Measurements from ENCODE around the gene MARF1. TPM values are rescaled to one million over a fixed set of nuclear protein-coding genes. Genes with fewer than 3 reads are reported as not detected.

The MARF1 gene
- total and polyA plus RNA-seq, 2 of the 8 experiments (the other 6 are each of a cell fraction or from before 2014, with no cell fraction given) = 5.6 to 31.4 TPM

DNA sequence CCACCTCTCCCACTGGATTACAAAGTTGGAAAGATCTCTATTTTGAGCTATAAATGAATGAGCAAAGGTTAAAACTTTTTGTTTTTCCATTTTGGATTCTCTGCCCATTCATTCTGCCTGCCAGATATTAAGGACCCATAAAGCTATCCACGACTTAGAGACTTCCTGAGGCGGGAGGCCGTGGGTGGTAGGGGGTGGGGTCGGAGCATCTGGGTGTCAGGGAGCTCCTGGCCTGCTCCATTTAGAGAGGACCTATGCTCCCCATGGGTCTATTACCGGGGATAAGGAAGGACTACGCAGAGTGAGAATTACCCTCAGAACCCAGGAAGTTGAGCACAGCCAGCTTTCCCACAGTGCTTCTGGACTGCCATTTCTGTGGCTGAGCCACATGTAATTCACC is 45.8 kb downstream of the MARF1 start:
- no peak overlapping the region for H3K4ac ChIP-seq (replicated peaks; ENCODE audit: insufficient read length, low read depth, low read length)
- no peak overlapping the region for H2BK12ac ChIP-seq (ENCODE audit: low read depth, low read length)
- no peak overlapping the region for H3K9ac ChIP-seq (replicated peaks in 1 of 4; ENCODE audit: extremely low read depth in 1 of 4, low read depth in 3 of 4, low read length in 3 of 4)
- H4K5ac ChIP-seq (ENCODE audit: insufficient read length, low read depth, low read length) = no peak overlapping the region
- no peaks in the 10 kb centered on the region for H3K79me1 ChIP-seq (ENCODE audit: low read depth, low read length)
- H2AFZ ChIP-seq (ENCODE audit: low read length) = no peak overlapping the region
- DNase-seq (ENCODE audit: low read depth in 1 of 2, low spot score in 2 of 2) = no peak
- no peak overlapping the region for H2BK15ac ChIP-seq (ENCODE audit: low read length)
- no peak overlapping the region for H2BK20ac ChIP-seq (ENCODE audit: low read length)
- no peaks in the 10 kb centered on the region for H3K27me3 ChIP-seq (replicated peaks in 1 of 4; ENCODE audit: control insufficient read depth in 3 of 4, extremely low read depth in 1 of 4, insufficient read depth in 3 of 4, low read length in 3 of 4)
- ChIA-PET POLR2A (ENCODE audit: partially characterized antibody) (no interaction called here), CTCF (ENCODE audit: partially characterized antibody) (interaction anchor here (0.6 to 0.9 kb wide), 4 partner anchors 11 to 148 kb away, joined by 3 to 4 read pairs (median 3); no protein-coding TSS in a partner anchor)
- peaks cover 16 to 46% (median 23%) of the 10 kb centered on the region in 4 experiments; a peak in 7 of 8 replicates for H3K36me3 ChIP-seq (ENCODE audit: control insufficient read depth in 2 of 4, insufficient read depth in 4 of 4, low read length in 3 of 4)
- TF ChIP-seq EZH2 (IDR thresholded peaks at IDR 0.05; ENCODE audit: low read depth, low read length, severe bottlenecking) = no peak
- TF ChIP-seq NRF1 (IDR thresholded peaks at IDR 0.05; ENCODE audit: low read depth, low read length) = no peak
- no peak for TF ChIP-seq SP1 (IDR thresholded peaks at IDR 0.05; ENCODE audit: low read depth, low read length)
- TF ChIP-seq GABPA (IDR thresholded peaks at IDR 0.05; ENCODE audit: borderline replicate concordance, insufficient read depth, low read length) = no peak
- TF ChIP-seq CTCF (IDR thresholded peaks at IDR 0.05; ENCODE audit: control extremely low read depth in 1 of 3, insufficient read depth in 1 of 3, low read depth in 1 of 3, low read length in 3 of 3) = no peak
- no peak for TF ChIP-seq KDM5A (IDR thresholded peaks at IDR 0.05; ENCODE audit: low read length)
- TF ChIP-seq, protein P1, sequence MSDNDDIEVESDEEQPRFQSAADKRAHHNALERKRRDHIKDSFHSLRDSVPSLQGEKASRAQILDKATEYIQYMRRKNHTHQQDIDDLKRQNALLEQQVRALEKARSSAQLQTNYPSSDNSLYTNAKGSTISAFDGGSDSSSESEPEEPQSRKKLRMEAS (IDR thresholded peaks at IDR 0.05) = no peak
- TF ChIP-seq BCL11A (IDR thresholded peaks at IDR 0.05; ENCODE audit: low read depth in 2 of 2, low read length in 2 of 2) = no peak
- TF ChIP-seq, protein P2, sequence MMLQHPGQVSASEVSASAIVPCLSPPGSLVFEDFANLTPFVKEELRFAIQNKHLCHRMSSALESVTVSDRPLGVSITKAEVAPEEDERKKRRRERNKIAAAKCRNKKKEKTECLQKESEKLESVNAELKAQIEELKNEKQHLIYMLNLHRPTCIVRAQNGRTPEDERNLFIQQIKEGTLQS (IDR thresholded peaks at IDR 0.05; ENCODE audit: insufficient read depth, low read depth, low read length) = no peak
- no peaks in the 10 kb centered on the region for H4K20me1 ChIP-seq (replicated peaks in 1 of 2; ENCODE audit: control insufficient read depth in 1 of 2, insufficient read depth in 2 of 2, low read length in 2 of 2)
- H2BK5ac ChIP-seq (ENCODE audit: low read depth, low read length) = no peak overlapping the region
- no peak overlapping the region for H3K56ac ChIP-seq (replicated peaks; ENCODE audit: insufficient read length, low read depth, low read length)
- no peak overlapping the region for H3K27ac ChIP-seq (ENCODE audit: low read depth, low read length)
- no peak for FAIRE-seq
- no peak overlapping the region for H3K4me3 ChIP-seq (ENCODE audit: extremely low read depth in 1 of 4, insufficient read depth in 2 of 4, low read depth in 3 of 4, low read length in 4 of 4)
- H2BK120ac ChIP-seq (replicated peaks; ENCODE audit: low read depth, low read length) = no peak overlapping the region
- no peaks in the 10 kb centered on the region for H3K23me2 ChIP-seq (ENCODE audit: low read depth, low read length)
- peaks cover 0 to 3% (median 2%) of the 10 kb centered on the region in 4 experiments; a peak in 3 of 7 replicates for H3K4me1 ChIP-seq (replicated peaks in 1 of 4; ENCODE audit: control insufficient read depth in 3 of 4, insufficient read depth in 4 of 4, low read length in 3 of 4)
- H4K8ac ChIP-seq (ENCODE audit: extremely low read depth, insufficient read depth, low read length) = no peak overlapping the region
- no peak overlapping the region for H3K4me2 ChIP-seq (ENCODE audit: insufficient read depth in 1 of 2, low read depth in 2 of 2, low read length in 2 of 2)
- H3K9me3 ChIP-seq (ENCODE audit: insufficient read depth in 2 of 2, low read depth in 1 of 2, low read length in 1 of 2) = no peaks in the 10 kb centered on the region
- WGBS, 2 experiments (ENCODE audit: extremely low coverage in 1 of 2, insufficient coverage in 1 of 2, insufficient read length in 1 of 2, insufficient replicate concordance in 2 of 2, low coverage in 1 of 2, low lambda C conversion rate in 2 of 2, missing lambda C conversion rate in 1 of 2) = 91% methylated on average over 6 of the region's 6 CpGs; no CpG with 5 or more reads in 1 of the 2 experiments
- no peaks in the 10 kb centered on the region for H3K79me2 ChIP-seq (ENCODE audit: control insufficient read depth in 1 of 2, insufficient read depth in 2 of 2, low read length in 2 of 2)
- H4K91ac ChIP-seq (replicated peaks; ENCODE audit: insufficient read length, low read length) = no peak overlapping the region
- H3K18ac ChIP-seq (ENCODE audit: extremely low read depth, low read length) = no peak overlapping the region
- H3K14ac ChIP-seq (ENCODE audit: insufficient read length) = no peak overlapping the region
- no peak overlapping the region for H2AK5ac ChIP-seq (ENCODE audit: low read depth, low read length)
- no peak overlapping the region for H3K23ac ChIP-seq (ENCODE audit: insufficient read length)

Measured in H1 (cell line).